Transverse colon (tissue), 4 donors: ENCODE results near the gene ARSG. TPM values are rescaled to one million over a fixed set of nuclear protein-coding genes. Genes with fewer than 3 reads are reported as not detected.

ENCODE experiments used
- DNase-seq: peaks from one replicate; pipeline ENCODE4 v3.0.0-alpha.2; 2019
- H3K27ac ChIP-seq, 4 donors: fragments of 200-600 bp; sonication (generic); 2 replicates each; pipeline ENCODE4 v1.5.1; 2016 to 2018; ENCODE audit warnings: inconsistent platforms in 4 of 4
- H3K27me3 ChIP-seq: fragments of 200-600 bp; sonication (generic); 2 replicates; pipeline ENCODE4 v1.5.1; 2017; ENCODE audit warnings: inconsistent platforms
- H3K36me3 ChIP-seq, 4 donors: fragments of 200-600 bp; sonication (generic); 2 replicates each; pipeline ENCODE4 v1.5.1; 2017 to 2019; ENCODE audit warnings: inconsistent platforms in 4 of 4
- H3K4me1 ChIP-seq, 4 donors: fragments of 200-600 bp; sonication (generic); 2 replicates each; pipeline ENCODE4 v1.5.1; 2017 to 2020; ENCODE audit warnings: inconsistent platforms in 4 of 4
- H3K4me3 ChIP-seq, 4 donors: fragments of 200-600 bp; sonication (generic); 1 replicate in 1 of 4; 2 replicates in 3 of 4; pipeline versions ENCODE4 v1.5.1 to v1.6.1; 2017 to 2019; ENCODE audit warnings: inconsistent platforms in 4 of 4
- H3K9me3 ChIP-seq, 2 donors: fragments of 200-600 bp; sonication (generic); 2 replicates each; pipeline ENCODE4 v1.5.1; 2017 to 2019; ENCODE audit warnings: inconsistent platforms in 2 of 2
- EP300 ChIP-seq: sonication (generic); formaldehyde crosslinking; IDR thresholded peaks from one replicate; pipeline ENCODE4 v1.6.1; 2017; ENCODE audit warnings: antibody characterized with exemption, low read depth
- POLR2A ChIP-seq: fragments of 450-650 bp; IDR thresholded peaks from one replicate; pipeline ENCODE4 v1.6.1; 2016; ENCODE audit warnings: antibody characterized with exemption, mild to moderate bottlenecking, moderate library complexity
- POLR2AphosphoS5 ChIP-seq, 3 donors: sonication (generic); formaldehyde crosslinking; IDR thresholded peaks; one replicate each; pipeline ENCODE4 v1.6.1; 2016; ENCODE audit warnings: antibody characterized with exemption in 3 of 3
- WGBS, 2 donors: methylation state at CpG; one replicate each; pipeline ENCODE4 v1.1.5; 2018; ENCODE audit warnings: low coverage in 1 of 2; 5-methylcytosine and 5-hydroxymethylcytosine counted together
- in situ Hi-C, 4 donors: fragments of 200-750 bp; cut with MboI; loops; one replicate each; pipeline versions ENCODE4 v1.15.0 to v1.15.1; 2017; ENCODE audit warnings: low sequenced_read_pairs in 3 of 4, low pct_ligation_motif_present in 1 of 4, low pct_unique_long_range_greater_than_20kb in 1 of 4
- intact Hi-C: fragments of 100-400 bp; cut with DNase I; formaldehyde crosslinking; loops from one replicate; pipeline ENCODE4 v1.15.1; 2023; ENCODE audit warnings: low total_unique reads
- total RNA-seq, 4 donors: library from RNA; depleted of rRNA; stranded (reverse); fragments of >200 nt; gene quantifications; one replicate each; pipeline ENCODE4 v1.1.0, GENCODE V29; 2016
- TF ChIP-seq, protein P1 (sequence below), 5 experiments: fragments of 200-600 bp in 3 of 5; fragments of 450-650 bp in 2 of 5; sonication (generic) in 3 of 5; IDR thresholded peaks; 1 replicate in 2 of 5; 2 replicates in 3 of 5; pipeline ENCODE4 v1.5.1; 2016 to 2017; ENCODE audit warnings: antibody characterized with exemption in 5 of 5, inconsistent platforms in 3 of 5, mild to moderate bottlenecking in 2 of 5, moderate library complexity in 1 of 5

ARSG gene
- total RNA-seq, 4 donors from 2014 or later = 0.41 to 4.4 (median 1.6) TPM; not detected in 1

- TF ChIP-seq POLR2AphosphoS5 (IDR thresholded peaks at IDR 0.05) = no peak
- TF ChIP-seq, protein P1, sequence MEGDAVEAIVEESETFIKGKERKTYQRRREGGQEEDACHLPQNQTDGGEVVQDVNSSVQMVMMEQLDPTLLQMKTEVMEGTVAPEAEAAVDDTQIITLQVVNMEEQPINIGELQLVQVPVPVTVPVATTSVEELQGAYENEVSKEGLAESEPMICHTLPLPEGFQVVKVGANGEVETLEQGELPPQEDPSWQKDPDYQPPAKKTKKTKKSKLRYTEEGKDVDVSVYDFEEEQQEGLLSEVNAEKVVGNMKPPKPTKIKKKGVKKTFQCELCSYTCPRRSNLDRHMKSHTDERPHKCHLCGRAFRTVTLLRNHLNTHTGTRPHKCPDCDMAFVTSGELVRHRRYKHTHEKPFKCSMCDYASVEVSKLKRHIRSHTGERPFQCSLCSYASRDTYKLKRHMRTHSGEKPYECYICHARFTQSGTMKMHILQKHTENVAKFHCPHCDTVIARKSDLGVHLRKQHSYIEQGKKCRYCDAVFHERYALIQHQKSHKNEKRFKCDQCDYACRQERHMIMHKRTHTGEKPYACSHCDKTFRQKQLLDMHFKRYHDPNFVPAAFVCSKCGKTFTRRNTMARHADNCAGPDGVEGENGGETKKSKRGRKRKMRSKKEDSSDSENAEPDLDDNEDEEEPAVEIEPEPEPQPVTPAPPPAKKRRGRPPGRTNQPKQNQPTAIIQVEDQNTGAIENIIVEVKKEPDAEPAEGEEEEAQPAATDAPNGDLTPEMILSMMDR (IDR thresholded peaks at IDR 0.05) = no peak
- TF ChIP-seq POLR2A = no peak
- TF ChIP-seq EP300 = no peak
- no peak for DNase-seq
- intact Hi-C loops (no loop called here), in situ Hi-C loops (loop anchor here in 2 of 4 donors (10.0 to 25.0 kb wide), 2 partner anchors 204 to 297 kb away; no protein-coding TSS in a partner anchor)
- H3K9me3 ChIP-seq = no peaks in the 10 kb centered on the region
- whole genome bisulfite sequencing, 2 donors = 33 to 37% methylated on average over 1 of the region's 1 CpG
- peaks cover 16 to 41% (median 29%) of the 10 kb centered on the region in 4 donors for H3K4me1 ChIP-seq
- no peak overlapping the region for H3K4me3 ChIP-seq
- H3K27me3 ChIP-seq = no peaks in the 10 kb centered on the region
- H3K27ac ChIP-seq = peak overlapping the region in 1 of 4 donors; percentile 92
- H3K36me3 ChIP-seq = no peaks in the 10 kb centered on the region
These were observed 167.8 kb downstream of the ARSG start for GRCh38 chr17:68459037-68459639.

GRCh38 chr17:68460146-68460545, 168.9 kb downstream of the ARSG start:
- H3K9me3 ChIP-seq = no peaks in the 10 kb centered on the region
- 75% methylated on average over 2 of the region's 2 CpGs; no CpG with 5 or more reads in 1 of the 2 donors for WGBS, 2 donors
- H3K4me1 ChIP-seq = peaks cover 16 to 31% (median 24%) of the 10 kb centered on the region in 4 donors
- H3K27me3 ChIP-seq = no peaks in the 10 kb centered on the region
- intact Hi-C loops = loop anchor here (5.0 to 10.0 kb wide), 2 partner anchors 198 to 285 kb away; no protein-coding TSS in a partner anchor
- in situ Hi-C loops = loop anchor here in 3 of 4 donors (5.0 to 25.0 kb wide), 4 partner anchors 195 to 298 kb away; no protein-coding TSS in a partner anchor
- H3K36me3 ChIP-seq = no peaks in the 10 kb centered on the region
- H3K4me3 ChIP-seq = no peak overlapping the region
- no peak for DNase-seq
- peak overlapping the region in 1 of 4 donors; percentile 44 for H3K27ac ChIP-seq
- TF ChIP-seq POLR2A (no peak), EP300 (no peak), POLR2AphosphoS5 (IDR thresholded peaks at IDR 0.05) (no peak)
- TF ChIP-seq, protein P1 (IDR thresholded peaks at IDR 0.05) = no peak

DNA sequence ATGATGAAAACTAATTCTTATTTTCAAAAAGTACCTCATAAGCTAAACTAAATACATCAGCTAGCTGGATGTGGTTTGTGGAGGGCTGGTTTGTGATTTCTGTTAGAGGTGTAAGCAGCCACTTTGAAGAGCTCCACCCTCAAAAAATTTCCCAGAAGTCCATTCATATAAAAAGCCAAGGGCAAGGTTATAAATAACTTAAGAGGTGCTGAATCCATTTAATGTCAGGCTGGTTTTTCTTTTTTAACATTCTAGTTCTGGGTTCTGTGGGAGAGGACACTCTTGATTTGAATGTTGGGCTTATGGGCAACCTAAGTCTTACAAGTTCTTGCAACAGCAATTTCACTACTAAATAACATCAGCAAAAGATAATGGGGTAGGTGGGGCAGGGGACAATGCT, 169.4 kb downstream of the ARSG start:
- Histone ChIP-seq H3K27ac (peak overlapping the region in 1 of 4 donors; percentile 21), H3K36me3 (no peaks in the 10 kb centered on the region), H3K4me1 (peaks cover 14 to 25% (median 19%) of the 10 kb centered on the region in 4 donors), H3K4me3 (no peak overlapping the region), H3K27me3 (no peaks in the 10 kb centered on the region), H3K9me3 (no peaks in the 10 kb centered on the region)
- in situ Hi-C loops (loop anchor here in 3 of 4 donors (5.0 to 25.0 kb wide), 4 partner anchors 196 to 298 kb away; no protein-coding TSS in a partner anchor), intact Hi-C loops (loop anchor here (5.0 to 10.0 kb wide), 2 partner anchors 198 to 286 kb away; no protein-coding TSS in a partner anchor)
- TF ChIP-seq, protein P1 (IDR thresholded peaks at IDR 0.05) = no peak
- DNase-seq = no peak

GRCh38 chr17:68461122-68461539, 169.8 kb downstream of the ARSG start:
- intact Hi-C loops = loop anchor here (5.0 to 10.0 kb wide), 2 partner anchors 199 to 286 kb away; no protein-coding TSS in a partner anchor
- Histone ChIP-seq H3K4me1 (peaks cover 10 to 21% (median 15%) of the 10 kb centered on the region in 4 donors), H3K27me3 (no peaks in the 10 kb centered on the region), H3K27ac (peak overlapping the region in 1 of 4 donors; percentile 21), H3K4me3 (no peak overlapping the region), H3K9me3 (no peaks in the 10 kb centered on the region), H3K36me3 (no peaks in the 10 kb centered on the region)
- TF ChIP-seq, protein P1 (IDR thresholded peaks at IDR 0.05) = no peak
- TF ChIP-seq EP300 = no peak
- no peak for TF ChIP-seq POLR2AphosphoS5 (IDR thresholded peaks at IDR 0.05)
- no peak for TF ChIP-seq POLR2A
- no peak for DNase-seq
- 95% methylated on average over 1 of the region's 1 CpG; no CpG with 5 or more reads in 1 of the 2 donors for WGBS, 2 donors
- in situ Hi-C loops = loop anchor here in 3 of 4 donors (5.0 to 25.0 kb wide), 4 partner anchors 196 to 299 kb away; no protein-coding TSS in a partner anchor
